HEK293 (cell line): ENCODE data around the gene ZNF555.

Source experiments
- CTCF ChIA-PET: fragments of 350-600 bp; formaldehyde crosslinking; extraction: SDS; loops from one replicate; lab custom pipeline; 2021; ENCODE audit warnings: antibody characterized with exemption; lab: Yijun Ruan, JAX
- POLR2A ChIA-PET: fragments of 300-600 bp; formaldehyde crosslinking; extraction: SDS; loops from one replicate; lab custom pipeline; 2020; ENCODE audit warnings: antibody characterized with exemption, inconsistent platforms; lab: Yijun Ruan, JAX
- H3K27ac ChIP-seq: fragments of 200-500 bp; sonication (Bioruptor generic); 2 replicates; pipeline ENCODE4 v1.5.1; 2014; ENCODE audit warnings: low read depth, low read length, control low read depth, inconsistent platforms; ENCODE audit errors: extremely low read depth
- H3K36me3 ChIP-seq, 2 experiments: fragments of 200-500 bp in 1 of 2; sonication (Bioruptor generic) in 1 of 2; 1 replicate in 1 of 2; 2 replicates in 1 of 2; pipeline ENCODE4 v1.5.1; 2014 to 2017; ENCODE audit warnings: inconsistent platforms in 2 of 2, low read length in 2 of 2; ENCODE audit not compliant: control insufficient read depth in 2 of 2, insufficient read depth in 1 of 2
- H3K4me1 ChIP-seq: fragments of 200-500 bp; sonication (Bioruptor generic); 2 replicates; pipeline ENCODE4 v1.5.1; 2014; ENCODE audit warnings: mild to moderate bottlenecking, low read length, inconsistent platforms; ENCODE audit not compliant: control insufficient read depth, insufficient read depth
- H3K4me3 ChIP-seq: 2 replicates; pipeline ENCODE4 v1.5.1; 2011; ENCODE audit warnings: low read depth, mild to moderate bottlenecking, control low read depth, low read length, moderate library complexity
- H3K9me3 ChIP-seq: fragments of 200-500 bp; sonication (Bioruptor generic); 2 replicates; pipeline ENCODE4 v1.5.1; 2014; ENCODE audit warnings: low read depth, low read length, inconsistent platforms; ENCODE audit not compliant: control insufficient read depth, insufficient read depth
- REST ChIP-seq: fragments of 450-650 bp; formaldehyde crosslinking; IDR thresholded peaks from 2 replicates; pipeline ENCODE4 v1.5.1; 2016; ENCODE audit warnings: missing biosample characterization, missing genetic modification characterization
- SCRT1 ChIP-seq: fragments of 450-650 bp; formaldehyde crosslinking; IDR thresholded peaks from 2 replicates; pipeline ENCODE4 v1.5.1; 2016; ENCODE audit warnings: missing biosample characterization, missing genetic modification characterization, borderline replicate concordance
- SCRT2 ChIP-seq: fragments of 450-650 bp; formaldehyde crosslinking; IDR thresholded peaks from 2 replicates; pipeline ENCODE4 v1.5.1; 2016; ENCODE audit warnings: missing biosample characterization, missing genetic modification characterization
- TCF7L2 ChIP-seq: IDR thresholded peaks from 2 replicates; pipeline ENCODE4 v1.6.1; 2011; ENCODE audit warnings: low read depth, mild to moderate bottlenecking, inconsistent platforms, low read length, moderate library complexity, borderline replicate concordance
- ZBTB8A ChIP-seq: fragments of 450-650 bp; formaldehyde crosslinking; IDR thresholded peaks from 2 replicates; pipeline ENCODE4 v1.5.1; 2016; ENCODE audit warnings: missing biosample characterization, missing genetic modification characterization
- ZIC2 ChIP-seq: fragments of 450-650 bp; formaldehyde crosslinking; IDR thresholded peaks from 2 replicates; pipeline ENCODE4 v1.5.1; 2016; ENCODE audit warnings: missing biosample characterization, missing genetic modification characterization
- ZNF157 ChIP-seq: fragments of 450-650 bp; formaldehyde crosslinking; IDR thresholded peaks from 2 replicates; pipeline ENCODE4 v1.5.1; 2016; ENCODE audit warnings: missing biosample characterization, missing genetic modification characterization
- ZNF362 ChIP-seq: fragments of 450-650 bp; formaldehyde crosslinking; IDR thresholded peaks from 2 replicates; pipeline ENCODE4 v1.5.1; 2016; ENCODE audit warnings: missing biosample characterization, missing genetic modification characterization
- ZNF37A ChIP-seq: fragments of 450-650 bp; IDR thresholded peaks from 2 replicates; pipeline ENCODE4 v1.5.1; 2018; ENCODE audit warnings: missing biosample characterization, missing genetic modification characterization
- ZNF398 ChIP-seq: fragments of 450-650 bp; formaldehyde crosslinking; IDR thresholded peaks from 2 replicates; pipeline ENCODE4 v1.5.1; 2017; ENCODE audit warnings: missing biosample characterization, missing genetic modification characterization
- ZNF449 ChIP-seq: fragments of 450-650 bp; formaldehyde crosslinking; IDR thresholded peaks from 2 replicates; pipeline ENCODE4 v1.5.1; 2017; ENCODE audit warnings: missing biosample characterization, mild to moderate bottlenecking, missing genetic modification characterization, moderate library complexity
- ZNF549 ChIP-seq: fragments of 450-650 bp; IDR thresholded peaks from 2 replicates; pipeline ENCODE4 v1.5.1; 2018; ENCODE audit warnings: missing biosample characterization, missing genetic modification characterization, mild to moderate bottlenecking, inconsistent platforms, moderate library complexity
- ZNF560 ChIP-seq: fragments of 450-650 bp; formaldehyde crosslinking; IDR thresholded peaks from 2 replicates; pipeline ENCODE4 v1.5.1; 2017; ENCODE audit warnings: missing biosample characterization, missing genetic modification characterization, borderline replicate concordance
- ZNF585B ChIP-seq: fragments of 450-650 bp; formaldehyde crosslinking; IDR thresholded peaks from 2 replicates; pipeline ENCODE4 v1.5.1; 2016; ENCODE audit warnings: missing biosample characterization, missing genetic modification characterization
- ZNF629 ChIP-seq: fragments of 450-650 bp; formaldehyde crosslinking; IDR thresholded peaks from 2 replicates; pipeline ENCODE4 v1.5.1; 2017; ENCODE audit warnings: missing biosample characterization, missing genetic modification characterization
- ZNF677 ChIP-seq: fragments of 450-650 bp; IDR thresholded peaks from 2 replicates; pipeline ENCODE4 v1.5.0; 2018; ENCODE audit warnings: missing biosample characterization, mild to moderate bottlenecking, missing genetic modification characterization, moderate library complexity
- ZNF747 ChIP-seq: fragments of 450-650 bp; formaldehyde crosslinking; IDR thresholded peaks from 2 replicates; pipeline ENCODE4 v1.5.1; 2016; ENCODE audit warnings: missing biosample characterization, missing genetic modification characterization
- ZXDB ChIP-seq: fragments of 450-650 bp; formaldehyde crosslinking; IDR thresholded peaks from 2 replicates; pipeline ENCODE4 v1.5.1; 2016; ENCODE audit warnings: missing biosample characterization, missing genetic modification characterization

ZNF555 gene

GRCh38 chr19:2824129-2824528, 17.1 kb upstream of the ZNF555 start:
- H3K27ac ChIP-seq, result no peak overlapping the region
- no peaks in the 10 kb centered on the region for H3K9me3 ChIP-seq
- H3K4me1 ChIP-seq, result no peaks in the 10 kb centered on the region
- CTCF ChIA-PET, result no interaction called here
- POLR2A ChIA-PET, result interaction anchor here (0.8 to 1.5 kb wide), 2 partner anchors 17 kb away, joined by 3 to 6 read pairs; partner anchors contain the start of gene ZNF555
- TF ChIP-seq ZBTB8A (no peak), ZNF747 (tag by site-specific recombination) (no peak), ZNF549 (no peak), ZNF398 (tag by site-specific recombination) (no peak), SCRT2 (tag by site-specific recombination) (peak; percentile 83), ZXDB (tag by site-specific recombination) (no peak)
- H3K4me3 ChIP-seq, result no peak overlapping the region
- peaks cover 0 to 33% of the 10 kb centered on the region in 2 experiments; a peak in 2 of 3 replicates for H3K36me3 ChIP-seq

- ChIA-PET CTCF (no interaction called here), POLR2A (no interaction called here)
- no peaks in the 10 kb centered on the region for H3K9me3 ChIP-seq
- H3K36me3 ChIP-seq, result peaks cover 0 to 33% of the 10 kb centered on the region in 2 experiments; a peak in 2 of 3 replicates
- no peaks in the 10 kb centered on the region for H3K4me1 ChIP-seq
- TF ChIP-seq ZNF157 (tag by site-specific recombination) (peak; percentile 98), ZNF37A (no peak)
- H3K27ac ChIP-seq, result no peak overlapping the region
- H3K4me3 ChIP-seq, result no peak overlapping the region
These were observed 14.3 kb upstream of the ZNF555 start for GRCh38 chr19:2827022-2827421.

- CTCF ChIA-PET, result interaction anchor here (0.7 kb wide), 1 partner anchor 20 kb away, joined by 3 read pairs; no protein-coding TSS in a partner anchor
- H3K27ac ChIP-seq, result no peak overlapping the region
- POLR2A ChIA-PET, result no interaction called here
- H3K4me3 ChIP-seq, result no peak overlapping the region
- TF ChIP-seq ZNF585B (tag by site-specific recombination) (no peak), TCF7L2 (no peak), ZBTB8A (no peak), SCRT1 (tag by site-specific recombination) (no peak), ZNF398 (tag by site-specific recombination) (no peak), ZNF677 (tag by site-specific recombination) (no peak), ZIC2 (tag by site-specific recombination) (no peak), ZNF629 (no peak), REST (tag by site-specific recombination) (no peak), ZNF449 (tag by site-specific recombination) (no peak), ZNF560 (tag by site-specific recombination) (no peak), ZNF362 (tag by site-specific recombination) (no peak)
- no peaks in the 10 kb centered on the region for H3K9me3 ChIP-seq
- H3K4me1 ChIP-seq, result no peaks in the 10 kb centered on the region
- peaks cover 0 to 37% of the 10 kb centered on the region in 2 experiments; a peak in 2 of 3 replicates for H3K36me3 ChIP-seq
These were observed 13.3 kb upstream of the ZNF555 start for GRCh38 chr19:2827840-2828489.
